ENCODE results near the gene CHCHD4. TPM values are rescaled to one million over a fixed set of nuclear protein-coding genes. Genes with fewer than 3 reads are reported as not detected.

The CHCHD4 gene
- total and polyA plus RNA-seq, 2 experiments from 2014 or later = 31.1 to 39.2 TPM

- TF ChIP-seq, protein P1, sequence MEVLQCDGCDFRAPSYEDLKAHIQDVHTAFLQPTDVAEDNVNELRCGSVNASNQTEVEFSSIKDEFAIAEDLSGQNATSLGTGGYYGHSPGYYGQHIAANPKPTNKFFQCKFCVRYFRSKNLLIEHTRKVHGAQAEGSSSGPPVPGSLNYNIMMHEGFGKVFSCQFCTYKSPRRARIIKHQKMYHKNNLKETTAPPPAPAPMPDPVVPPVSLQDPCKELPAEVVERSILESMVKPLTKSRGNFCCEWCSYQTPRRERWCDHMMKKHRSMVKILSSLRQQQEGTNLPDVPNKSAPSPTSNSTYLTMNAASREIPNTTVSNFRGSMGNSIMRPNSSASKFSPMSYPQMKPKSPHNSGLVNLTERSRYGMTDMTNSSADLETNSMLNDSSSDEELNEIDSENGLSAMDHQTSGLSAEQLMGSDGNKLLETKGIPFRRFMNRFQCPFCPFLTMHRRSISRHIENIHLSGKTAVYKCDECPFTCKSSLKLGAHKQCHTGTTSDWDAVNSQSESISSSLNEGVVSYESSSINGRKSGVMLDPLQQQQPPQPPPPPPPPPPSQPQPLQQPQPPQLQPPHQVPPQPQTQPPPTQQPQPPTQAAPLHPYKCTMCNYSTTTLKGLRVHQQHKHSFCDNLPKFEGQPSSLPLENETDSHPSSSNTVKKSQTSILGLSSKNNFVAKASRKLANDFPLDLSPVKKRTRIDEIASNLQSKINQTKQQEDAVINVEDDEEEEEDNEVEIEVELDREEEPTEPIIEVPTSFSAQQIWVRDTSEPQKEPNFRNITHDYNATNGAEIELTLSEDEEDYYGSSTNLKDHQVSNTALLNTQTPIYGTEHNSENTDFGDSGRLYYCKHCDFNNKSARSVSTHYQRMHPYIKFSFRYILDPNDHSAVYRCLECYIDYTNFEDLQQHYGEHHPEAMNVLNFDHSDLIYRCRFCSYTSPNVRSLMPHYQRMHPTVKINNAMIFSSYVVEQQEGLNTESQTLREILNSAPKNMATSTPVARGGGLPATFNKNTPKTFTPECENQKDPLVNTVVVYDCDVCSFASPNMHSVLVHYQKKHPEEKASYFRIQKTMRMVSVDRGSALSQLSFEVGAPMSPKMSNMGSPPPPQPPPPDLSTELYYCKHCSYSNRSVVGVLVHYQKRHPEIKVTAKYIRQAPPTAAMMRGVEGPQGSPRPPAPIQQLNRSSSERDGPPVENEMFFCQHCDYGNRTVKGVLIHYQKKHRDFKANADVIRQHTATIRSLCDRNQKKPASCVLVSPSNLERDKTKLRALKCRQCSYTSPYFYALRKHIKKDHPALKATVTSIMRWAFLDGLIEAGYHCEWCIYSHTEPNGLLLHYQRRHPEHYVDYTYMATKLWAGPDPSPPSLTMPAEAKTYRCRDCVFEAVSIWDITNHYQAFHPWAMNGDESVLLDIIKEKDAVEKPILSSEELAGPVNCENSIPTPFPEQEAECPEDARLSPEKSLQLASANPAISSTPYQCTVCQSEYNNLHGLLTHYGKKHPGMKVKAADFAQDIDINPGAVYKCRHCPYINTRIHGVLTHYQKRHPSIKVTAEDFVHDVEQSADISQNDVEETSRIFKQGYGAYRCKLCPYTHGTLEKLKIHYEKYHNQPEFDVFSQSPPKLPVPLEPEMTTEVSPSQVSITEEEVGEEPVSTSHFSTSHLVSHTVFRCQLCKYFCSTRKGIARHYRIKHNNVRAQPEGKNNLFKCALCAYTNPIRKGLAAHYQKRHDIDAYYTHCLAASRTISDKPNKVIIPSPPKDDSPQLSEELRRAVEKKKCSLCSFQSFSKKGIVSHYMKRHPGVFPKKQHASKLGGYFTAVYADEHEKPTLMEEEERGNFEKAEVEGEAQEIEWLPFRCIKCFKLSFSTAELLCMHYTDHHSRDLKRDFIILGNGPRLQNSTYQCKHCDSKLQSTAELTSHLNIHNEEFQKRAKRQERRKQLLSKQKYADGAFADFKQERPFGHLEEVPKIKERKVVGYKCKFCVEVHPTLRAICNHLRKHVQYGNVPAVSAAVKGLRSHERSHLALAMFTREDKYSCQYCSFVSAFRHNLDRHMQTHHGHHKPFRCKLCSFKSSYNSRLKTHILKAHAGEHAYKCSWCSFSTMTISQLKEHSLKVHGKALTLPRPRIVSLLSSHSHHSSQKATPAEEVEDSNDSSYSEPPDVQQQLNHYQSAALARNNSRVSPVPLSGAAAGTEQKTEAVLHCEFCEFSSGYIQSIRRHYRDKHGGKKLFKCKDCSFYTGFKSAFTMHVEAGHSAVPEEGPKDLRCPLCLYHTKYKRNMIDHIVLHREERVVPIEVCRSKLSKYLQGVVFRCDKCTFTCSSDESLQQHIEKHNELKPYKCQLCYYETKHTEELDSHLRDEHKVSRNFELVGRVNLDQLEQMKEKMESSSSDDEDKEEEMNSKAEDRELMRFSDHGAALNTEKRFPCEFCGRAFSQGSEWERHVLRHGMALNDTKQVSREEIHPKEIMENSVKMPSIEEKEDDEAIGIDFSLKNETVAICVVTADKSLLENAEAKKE (CRISPR knock-in tag; IDR thresholded peaks at IDR 0.05) = no peak
- TF ChIP-seq NANOG (IDR thresholded peaks at IDR 0.05; ENCODE audit: borderline replicate concordance) (no peak), POLR2AphosphoS5 (IDR thresholded peaks at IDR 0.05; ENCODE audit: low read depth) (no peak)
- TF ChIP-seq, protein P2, sequence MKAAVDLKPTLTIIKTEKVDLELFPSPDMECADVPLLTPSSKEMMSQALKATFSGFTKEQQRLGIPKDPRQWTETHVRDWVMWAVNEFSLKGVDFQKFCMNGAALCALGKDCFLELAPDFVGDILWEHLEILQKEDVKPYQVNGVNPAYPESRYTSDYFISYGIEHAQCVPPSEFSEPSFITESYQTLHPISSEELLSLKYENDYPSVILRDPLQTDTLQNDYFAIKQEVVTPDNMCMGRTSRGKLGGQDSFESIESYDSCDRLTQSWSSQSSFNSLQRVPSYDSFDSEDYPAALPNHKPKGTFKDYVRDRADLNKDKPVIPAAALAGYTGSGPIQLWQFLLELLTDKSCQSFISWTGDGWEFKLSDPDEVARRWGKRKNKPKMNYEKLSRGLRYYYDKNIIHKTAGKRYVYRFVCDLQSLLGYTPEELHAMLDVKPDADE (IDR thresholded peaks at IDR 0.05) = no peak
Measured at GRCh38 chr3:14119651-14120050, 5.0 kb downstream of the CHCHD4 start (continued).

- H3K4me1 Mint-ChIP-seq = peaks cover 33% of the 10 kb centered on the region
- H3K4me1 ChIP-seq (ENCODE audit: insufficient read depth) = peaks cover 13% of the 10 kb centered on the region; the same call in 1 of the 2 replicates
- TF ChIP-seq, protein P1 (CRISPR knock-in tag; IDR thresholded peaks at IDR 0.05) = no peak
- TF ChIP-seq STAT1 (IDR thresholded peaks at IDR 0.05; ENCODE audit: unreplicated experiment) = no peak
- no peak for TF ChIP-seq ZNF331 (CRISPR knock-in tag; IDR thresholded peaks at IDR 0.05; ENCODE audit: low read depth)
Measured at GRCh38 chr3:14118400-14119381, 6.0 kb downstream of the CHCHD4 start.

More at GRCh38 chr3:14118400-14119381, 6.0 kb downstream of the CHCHD4 start:
- Histone ChIP-seq H2AFZ (no peak overlapping the region), H3K27ac (ENCODE audit: low read depth) (no peak overlapping the region), H4K20me1 (replicated peaks; ENCODE audit: insufficient read depth) (peaks cover 4% of the 10 kb centered on the region), H3K79me2 (replicated peaks; ENCODE audit: insufficient read depth) (peaks cover 26% of the 10 kb centered on the region), H3K36me3 (ENCODE audit: insufficient read depth) (peaks cover 14% of the 10 kb centered on the region), H3K9me2 (ENCODE audit: insufficient read depth) (no peaks in the 10 kb centered on the region), H3K4me2 (no peak overlapping the region), H3K27me3 (ENCODE audit: insufficient read depth) (no peaks in the 10 kb centered on the region), H3F3A (replicated peaks; ENCODE audit: low read depth) (no peaks in the 10 kb centered on the region), H3K4me3 (no peak overlapping the region)
- Mint-ChIP-seq H3K27ac (no peak overlapping the region), H3K4me3 (no peak overlapping the region), H3K36me3 (ENCODE audit: low read depth) (peaks cover 48% of the 10 kb centered on the region), H3K9me3 (peaks cover 9% of the 10 kb centered on the region), H3K27me3 (ENCODE audit: insufficient read depth, low read depth, poor library complexity) (peaks cover 8% of the 10 kb centered on the region)
- DNase-seq (ENCODE audit: low spot score) (no peak), ATAC-seq (no peak)

Data from GM23338 (cell line).